IMR-90 (cell line): ENCODE data around the gene SMCHD1. TPM values are rescaled to one million over a fixed set of nuclear protein-coding genes. Genes with fewer than 3 reads are reported as not detected.

ENCODE experiments used
- ATAC-seq: fragments of 200-7000 bp; cut with Tn5 transposase; 2 replicates; pipeline ENCODE4 v1.9.1; 2020; ENCODE audit warnings: low read depth, mild to moderate bottlenecking, moderate library complexity
- BruUV-seq: library from RNA; stranded (reverse); fragments of 400-500 nt; replicated peaks from 2 replicates; lab custom pipeline; 2021; lab: Mats Ljungman, UMichigan
- CTCF ChIA-PET: fragments of 300-600 bp; formaldehyde crosslinking; extraction: SDS; loops from one replicate; lab custom pipeline; 2021; ENCODE audit warnings: antibody characterized with exemption; lab: Yijun Ruan, JAX
- POLR2A ChIA-PET: fragments of 300-600 bp; sonication (Branson Sonifier 250); formaldehyde crosslinking; loops from one replicate; lab custom pipeline; 2022; ENCODE audit warnings: antibody characterized with exemption; ENCODE audit not compliant: unreplicated experiment; lab: Charles Lee
- DNase-seq: peaks from one replicate; pipeline ENCODE4 v3.0.0; 2013
- H2AFZ ChIP-seq: replicated peaks from 2 replicates; pipeline ENCODE3; 2013; ENCODE audit warnings: low read length, mild to moderate bottlenecking; ENCODE audit not compliant: poor library complexity
- H2AK5ac ChIP-seq: 2 replicates; pipeline ENCODE4 v1.6.1; 2013; ENCODE audit warnings: low read depth, low read length, inconsistent platforms
- H2AK9ac ChIP-seq: replicated peaks from 2 replicates; pipeline ENCODE3; 2013; ENCODE audit warnings: mild to moderate bottlenecking, low read depth, low read length, moderate library complexity; ENCODE audit not compliant: poor library complexity
- H2BK120ac ChIP-seq: 2 replicates; pipeline ENCODE4 v1.6.1; 2013; ENCODE audit warnings: low read depth, low read length, inconsistent platforms
- H2BK15ac ChIP-seq: 3 replicates; pipeline ENCODE4 v1.6.1; 2013; ENCODE audit warnings: low read depth, low read length, inconsistent platforms
- H2BK20ac ChIP-seq: 2 replicates; pipeline ENCODE4 v1.6.1; 2013; ENCODE audit warnings: low read depth, mild to moderate bottlenecking, inconsistent platforms, low read length, moderate library complexity
- H2BK5ac ChIP-seq: 2 replicates; pipeline ENCODE4 v1.6.1; 2013; ENCODE audit warnings: mild to moderate bottlenecking, low read depth, low read length, inconsistent platforms; ENCODE audit not compliant: poor library complexity, severe bottlenecking
- H3K14ac ChIP-seq: replicated peaks from 2 replicates; pipeline ENCODE4 v1.6.1; 2013; ENCODE audit warnings: low read depth, low read length, inconsistent platforms
- H3K18ac ChIP-seq: 2 replicates; pipeline ENCODE4 v1.6.1; 2013; ENCODE audit warnings: low read depth, low read length, control low read depth
- H3K23ac ChIP-seq: 2 replicates; pipeline ENCODE4 v1.6.1; 2013; ENCODE audit warnings: low read depth, low read length, inconsistent platforms
- H3K27ac ChIP-seq: 2 replicates; pipeline ENCODE4 v1.5.1; 2013; ENCODE audit warnings: mild to moderate bottlenecking, control low read depth, low read length; ENCODE audit not compliant: insufficient read depth
- H3K27me3 ChIP-seq: 2 replicates; pipeline ENCODE4 v1.6.1; 2013; ENCODE audit warnings: low read length; ENCODE audit not compliant: control insufficient read depth, insufficient read depth
- H3K36me3 ChIP-seq: 2 replicates; pipeline ENCODE4 v1.6.1; 2013; ENCODE audit warnings: low read length, mixed read lengths; ENCODE audit not compliant: control insufficient read depth, insufficient read depth
- H3K4ac ChIP-seq: 2 replicates; pipeline ENCODE4 v1.6.1; 2013; ENCODE audit warnings: low read depth, low read length, inconsistent platforms
- H3K4me1 ChIP-seq: 2 replicates; pipeline ENCODE4 v1.6.1; 2013; ENCODE audit warnings: low read length, mixed read lengths; ENCODE audit not compliant: control insufficient read depth, insufficient read depth
- H3K4me2 ChIP-seq: 2 replicates; pipeline ENCODE4 v1.6.1; 2013; ENCODE audit warnings: low read depth, mild to moderate bottlenecking, control low read depth, low read length, moderate library complexity
- H3K4me3 ChIP-seq: 2 replicates; pipeline ENCODE4 v1.5.1; 2013; ENCODE audit warnings: low read depth, mild to moderate bottlenecking, control low read depth, low read length, moderate library complexity; ENCODE audit not compliant: insufficient read depth
- H3K56ac ChIP-seq: 2 replicates; pipeline ENCODE4 v1.6.1; 2013; ENCODE audit warnings: low read length, inconsistent platforms; ENCODE audit not compliant: insufficient read depth; ENCODE audit errors: extremely low read depth
- H3K79me1 ChIP-seq, 2 experiments: 2 replicates each; pipeline ENCODE4 v1.6.1; 2013; ENCODE audit warnings: low read length in 2 of 2, inconsistent platforms in 1 of 2, low read depth in 1 of 2
- H3K9ac ChIP-seq: 2 replicates; pipeline ENCODE4 v1.6.1; 2013; ENCODE audit warnings: low read depth, low read length, control low read depth
- H3K9me1 ChIP-seq: 2 replicates; pipeline ENCODE4 v1.6.1; 2013; ENCODE audit warnings: low read length, inconsistent platforms; ENCODE audit not compliant: insufficient read depth
- H3K9me3 ChIP-seq: 2 replicates; pipeline ENCODE4 v1.6.1; 2013; ENCODE audit warnings: low read length; ENCODE audit not compliant: control insufficient read depth, insufficient read depth
- H4K20me1 ChIP-seq: 2 replicates; pipeline ENCODE4 v1.6.1; 2013; ENCODE audit warnings: low read length, inconsistent platforms; ENCODE audit not compliant: insufficient read depth
- H4K5ac ChIP-seq: 2 replicates; pipeline ENCODE4 v1.6.1; 2013; ENCODE audit warnings: mild to moderate bottlenecking, low read depth, low read length, control low read depth
- H4K8ac ChIP-seq, 2 experiments: 2 replicates each; pipeline ENCODE4 v1.6.1; 2013; ENCODE audit warnings: low read depth in 2 of 2, low read length in 2 of 2, control low read depth in 1 of 2, inconsistent platforms in 1 of 2
- H4K91ac ChIP-seq: 2 replicates; pipeline ENCODE4 v1.6.1; 2013; ENCODE audit warnings: low read depth, low read length, inconsistent platforms; ENCODE audit not compliant: insufficient read depth
- CEBPB ChIP-seq: IDR thresholded peaks from 2 replicates; pipeline ENCODE4 v1.6.1; 2012; ENCODE audit warnings: low read depth, low read length, improper control_type of control experiment
- CHD1 ChIP-seq: IDR thresholded peaks from 2 replicates; pipeline ENCODE4 v1.6.1; 2012; ENCODE audit warnings: low read depth, low read length, improper control_type of control experiment
- CTCF ChIP-seq: conservative IDR thresholded peaks from 2 replicates; pipeline ENCODE4 v1.5.1; 2012; ENCODE audit warnings: mild to moderate bottlenecking, low read depth, low read length, improper control_type of control experiment
- ELK1 ChIP-seq: fragments of 150-350 bp; IDR thresholded peaks from 2 replicates; pipeline ENCODE4 v1.6.1; 2016; ENCODE audit warnings: low read depth, mild to moderate bottlenecking, low read length, moderate library complexity, borderline replicate concordance
- FOS ChIP-seq: fragments of 150-350 bp; IDR thresholded peaks from 2 replicates; pipeline ENCODE4 v1.6.1; 2016; ENCODE audit warnings: low read depth, low read length
- MAFK ChIP-seq: IDR thresholded peaks from 2 replicates; pipeline ENCODE4 v1.6.1; 2012; ENCODE audit warnings: low read depth, low read length, improper control_type of control experiment
- MAZ ChIP-seq: IDR thresholded peaks from 2 replicates; pipeline ENCODE4 v1.6.1; 2012; ENCODE audit warnings: low read depth, mild to moderate bottlenecking, low read length, improper control_type of control experiment, moderate library complexity, borderline replicate concordance
- MXI1 ChIP-seq: IDR thresholded peaks from 2 replicates; pipeline ENCODE4 v1.6.1; 2012; ENCODE audit warnings: low read depth, mild to moderate bottlenecking, low read length, moderate library complexity, borderline replicate concordance
- NFE2L2 ChIP-seq: fragments of 150-350 bp; IDR thresholded peaks from 2 replicates; pipeline ENCODE4 v1.6.1; 2016; ENCODE audit warnings: low read depth, mild to moderate bottlenecking, low read length
- POLR2A ChIP-seq: IDR thresholded peaks from 2 replicates; pipeline ENCODE4 v1.6.1; 2012; ENCODE audit warnings: mild to moderate bottlenecking, low read depth, low read length
- RAD21 ChIP-seq: IDR thresholded peaks from 2 replicates; pipeline ENCODE4 v1.6.1; 2012; ENCODE audit warnings: low read length, improper control_type of control experiment
- RCOR1 ChIP-seq: IDR thresholded peaks from 2 replicates; pipeline ENCODE4 v1.6.1; 2012; ENCODE audit warnings: mild to moderate bottlenecking, low read length, improper control_type of control experiment; ENCODE audit not compliant: insufficient replicate concordance
- SMC3 ChIP-seq: fragments of 150-350 bp; IDR thresholded peaks from 2 replicates; pipeline ENCODE4 v1.6.1; 2016; ENCODE audit warnings: low read depth, mild to moderate bottlenecking, antibody characterized with exemption, low read length, moderate library complexity
- USF2 ChIP-seq: fragments of 150-350 bp; IDR thresholded peaks from 2 replicates; pipeline ENCODE4 v1.6.1; 2017; ENCODE audit warnings: mild to moderate bottlenecking, antibody characterized with exemption, low read length, low read depth
- WGBS, 2 experiments: methylation state at CpG; one replicate each; pipeline versions ENCODE4 v1.1.5 to v1.1.7; 2013; ENCODE audit warnings: missing lambda C conversion rate in 2 of 2; ENCODE audit not compliant: insufficient read length in 1 of 2; ENCODE audit errors: extremely low coverage in 2 of 2; 5-methylcytosine and 5-hydroxymethylcytosine counted together
- dilution Hi-C: fragments of 300-500 bp; cut with HindIII; formaldehyde crosslinking; loops from one replicate; pipeline ENCODE4 v1.14.3; 2018; ENCODE audit warnings: low sequenced_read_pairs; ENCODE audit not compliant: unreplicated experiment
- in situ Hi-C: fragments of 300-500 bp; cut with MboI; formaldehyde crosslinking; loops from 3 replicates; pipeline ENCODE4 v1.14.3; 2019; ENCODE audit warnings: low sequenced_read_pairs, inconsistent platforms, mixed read lengths
- intact Hi-C: fragments of 100-400 bp; cut with micrococcal nuclease; formaldehyde crosslinking; loops from 2 replicates; pipeline ENCODE4 v1.10.0; 2022
- polyA plus RNA-seq, 3 experiments: library from polyadenylated mRNA; depleted of rRNA; stranded (reverse); fragments of >200 nt; gene quantifications; 2 replicates each; pipeline ENCODE4 v1.2.3, GENCODE V29; 2012; ENCODE audit warnings: low replicate concordance in 1 of 3
- total RNA-seq: library from RNA; depleted of rRNA; stranded (reverse); fragments of >200 nt; gene quantifications from 2 replicates; pipeline ENCODE4 v1.2.3, GENCODE V29; 2012

The SMCHD1 gene
- total and polyA plus RNA-seq, 2 of the 4 experiments (the other 2 are of a cell fraction), result 14.8 to 47.3 TPM

GRCh38 chr18:2672872-2673271, 17.3 kb downstream of the SMCHD1 start:
- Histone ChIP-seq H3K79me1 (peaks cover 27 to 42% of the 10 kb centered on the region in 2 experiments), H3K56ac (no peak overlapping the region), H3K36me3 (peaks cover 35% of the 10 kb centered on the region), H3K18ac (no peak overlapping the region), H3K9me3 (no peaks in the 10 kb centered on the region), H4K8ac (no peak overlapping the region), H3K27me3 (no peaks in the 10 kb centered on the region), H3K9me1 (no peaks in the 10 kb centered on the region), H3K9ac (no peak overlapping the region), H2BK20ac (no peak overlapping the region), H4K20me1 (peaks cover 9% of the 10 kb centered on the region; the same call in 1 of the 2 replicates), H4K91ac (no peak overlapping the region), H3K4me1 (no peaks in the 10 kb centered on the region), H2BK5ac (no peak overlapping the region), H2AFZ (no peak overlapping the region), H2BK15ac (no peak overlapping the region), H3K4me3 (no peak overlapping the region), H2BK120ac (no peak overlapping the region), H3K14ac (no peak overlapping the region), H3K27ac (no peak overlapping the region), H4K5ac (no peak overlapping the region), H3K23ac (no peak overlapping the region), H3K4ac (no peak overlapping the region), H3K4me2 (no peak overlapping the region), H2AK9ac (no peak overlapping the region), H2AK5ac (no peak overlapping the region)
- intact Hi-C loops, result no loop called here
- in situ Hi-C loops, result no loop called here
- no peak for DNase-seq
- ChIA-PET CTCF (interaction anchor here (1.0 kb wide), 1 partner anchor 35 kb away, joined by 3 read pairs; no protein-coding TSS in a partner anchor), POLR2A (no interaction called here)
- no TSS peak for BruUV-seq
- no CpG with 5 or more reads among the region's 1 CpG for WGBS, 2 experiments
- no peak for TF ChIP-seq USF2
- TF ChIP-seq ELK1, result no peak
- no peak for TF ChIP-seq FOS
- TF ChIP-seq RCOR1, result no peak
- TF ChIP-seq CTCF, result no peak
- no peak for TF ChIP-seq SMC3
- no peak for TF ChIP-seq RAD21
- no peak for TF ChIP-seq MAFK
- no peak for TF ChIP-seq MAZ
- no peak for TF ChIP-seq MXI1
- TF ChIP-seq CEBPB, result no peak
- TF ChIP-seq POLR2A, result no peak
- no peak for TF ChIP-seq NFE2L2
- no peak for TF ChIP-seq CHD1
- ATAC-seq, result no peak
- dilution Hi-C loops, result no loop called here
